Esophagus squamous epithelium (tissue), 4 donors: ENCODE measurements around the gene SPRYD7.

Source experiments
- CTCF ChIP-seq, 6 experiments: fragments of 450-650 bp in 4 of 6; fragments of 200-600 bp in 2 of 6; sonication (generic) in 2 of 6; IDR thresholded peaks; one replicate each; pipeline ENCODE4 v1.5.1; 2016 to 2019; ENCODE audit warnings: antibody characterized with exemption in 6 of 6, mild to moderate bottlenecking in 4 of 6, moderate library complexity in 4 of 6
- POLR2A ChIP-seq, 4 donors: fragments of 450-650 bp; IDR thresholded peaks; one replicate each; pipeline ENCODE4 v1.6.1; 2017; ENCODE audit warnings: antibody characterized with exemption in 4 of 4, mild to moderate bottlenecking in 4 of 4, moderate library complexity in 3 of 4

GRCh38 chr13:49939321-49939720 is 3.2 kb upstream of the SPRYD7 start:
- TF ChIP-seq POLR2A (IDR thresholded peaks at IDR 0.05) (no peak), CTCF (IDR thresholded peaks at IDR 0.05) (no peak)
